Gastrocnemius medialis (tissue), 4 donors: Measurements from ENCODE around the gene KPNB1.

Experiments
- POLR2A ChIP-seq, 2 donors: fragments of 450-650 bp; IDR thresholded peaks; one replicate each; pipeline ENCODE4 v1.6.1; 2017; ENCODE audit warnings: antibody characterized with exemption in 2 of 2, mild to moderate bottlenecking in 2 of 2, moderate library complexity in 2 of 2
- TF ChIP-seq, protein P1 (sequence below), 5 experiments: fragments of 450-650 bp in 3 of 5; fragments of 200-600 bp in 2 of 5; sonication (generic) in 2 of 5; IDR thresholded peaks in 4 of 5; conservative IDR thresholded peaks in 1 of 5; 1 replicate in 4 of 5; 2 replicates in 1 of 5; pipeline ENCODE4 v1.5.1; 2016 to 2019; ENCODE audit warnings: antibody characterized with exemption in 5 of 5, mild to moderate bottlenecking in 3 of 5, moderate library complexity in 3 of 5

- TF ChIP-seq, protein P1, sequence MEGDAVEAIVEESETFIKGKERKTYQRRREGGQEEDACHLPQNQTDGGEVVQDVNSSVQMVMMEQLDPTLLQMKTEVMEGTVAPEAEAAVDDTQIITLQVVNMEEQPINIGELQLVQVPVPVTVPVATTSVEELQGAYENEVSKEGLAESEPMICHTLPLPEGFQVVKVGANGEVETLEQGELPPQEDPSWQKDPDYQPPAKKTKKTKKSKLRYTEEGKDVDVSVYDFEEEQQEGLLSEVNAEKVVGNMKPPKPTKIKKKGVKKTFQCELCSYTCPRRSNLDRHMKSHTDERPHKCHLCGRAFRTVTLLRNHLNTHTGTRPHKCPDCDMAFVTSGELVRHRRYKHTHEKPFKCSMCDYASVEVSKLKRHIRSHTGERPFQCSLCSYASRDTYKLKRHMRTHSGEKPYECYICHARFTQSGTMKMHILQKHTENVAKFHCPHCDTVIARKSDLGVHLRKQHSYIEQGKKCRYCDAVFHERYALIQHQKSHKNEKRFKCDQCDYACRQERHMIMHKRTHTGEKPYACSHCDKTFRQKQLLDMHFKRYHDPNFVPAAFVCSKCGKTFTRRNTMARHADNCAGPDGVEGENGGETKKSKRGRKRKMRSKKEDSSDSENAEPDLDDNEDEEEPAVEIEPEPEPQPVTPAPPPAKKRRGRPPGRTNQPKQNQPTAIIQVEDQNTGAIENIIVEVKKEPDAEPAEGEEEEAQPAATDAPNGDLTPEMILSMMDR (IDR thresholded peaks at IDR 0.05 in 4 of 5, conservative IDR thresholded peaks at IDR 0.05 in 1 of 5), result no peak
- no peak for TF ChIP-seq POLR2A (IDR thresholded peaks at IDR 0.05)
Measured at GRCh38 chr17:47713980-47714700, 64.4 kb downstream of the KPNB1 start.
